ENCODE data around the gene UNC13A.

The UNC13A gene

GRCh38 chr19:17686592-17687024, 1.5 kb downstream of the UNC13A start:
- peak overlapping the region; percentile 43 for H3K4me3 ChIP-seq (ENCODE audit: low read depth, low read length)
- TF ChIP-seq CTCF (IDR thresholded peaks at IDR 0.05; ENCODE audit: low read depth, low read length, missing control alignments): no peak
- H3K27ac ChIP-seq: peak overlapping the region; percentile 43
- DNase-seq: peak; percentile 42
- H3K36me3 ChIP-seq (replicated peaks): no peaks in the 10 kb centered on the region
- in situ Hi-C loops (cut with HindIII; ENCODE audit: low pct_ligation_motif_present, low sequenced_read_pairs): no loop called here
- no peaks in the 10 kb centered on the region for H3K27me3 ChIP-seq (replicated peaks)

DNA sequence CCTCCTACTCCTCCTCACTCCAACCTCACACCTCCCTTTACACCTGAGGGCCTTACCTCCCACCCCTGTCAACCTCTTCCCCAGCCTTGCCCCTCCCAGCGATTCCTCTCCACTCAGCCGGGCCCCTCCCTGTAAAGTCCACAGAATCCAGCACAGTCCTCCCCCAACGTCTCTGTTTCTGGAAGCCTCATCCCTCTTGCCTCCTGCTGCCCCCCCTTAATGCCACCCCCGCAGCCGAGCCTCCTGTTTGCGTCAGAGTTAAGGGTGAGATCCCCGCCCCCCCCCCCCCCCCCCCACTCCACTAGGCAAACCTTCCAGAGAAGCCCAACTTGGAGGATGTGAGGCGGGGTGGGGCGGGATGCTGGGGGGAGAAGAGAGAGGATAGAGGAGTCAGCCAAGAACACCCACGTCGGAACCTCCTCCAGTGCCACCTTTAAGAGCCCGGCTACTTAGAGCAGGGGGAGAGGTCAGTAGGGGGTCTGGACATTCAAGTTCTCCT, 2.1 kb downstream of the UNC13A start:
- no peak for TF ChIP-seq CTCF (IDR thresholded peaks at IDR 0.05; ENCODE audit: low read depth, low read length, missing control alignments)
- Histone ChIP-seq H3K36me3 (replicated peaks) (no peaks in the 10 kb centered on the region), H3K27ac (peak overlapping the region; percentile 43), H3K27me3 (replicated peaks) (no peaks in the 10 kb centered on the region), H3K4me3 (ENCODE audit: low read depth, low read length) (peak overlapping the region; percentile 43)
- in situ Hi-C loops (cut with HindIII; ENCODE audit: low pct_ligation_motif_present, low sequenced_read_pairs): no loop called here
- peak; percentile 24 for DNase-seq

GRCh38 chr19:17685451-17686022, 2.6 kb downstream of the UNC13A start:
- no peak for DNase-seq
- Histone ChIP-seq H3K4me3 (ENCODE audit: low read depth, low read length) (no peak overlapping the region), H3K36me3 (replicated peaks) (no peaks in the 10 kb centered on the region), H3K27me3 (replicated peaks) (no peaks in the 10 kb centered on the region), H3K27ac (no peak overlapping the region)
- in situ Hi-C loops (cut with HindIII; ENCODE audit: low pct_ligation_motif_present, low sequenced_read_pairs): no loop called here
- no peak for TF ChIP-seq CTCF (IDR thresholded peaks at IDR 0.05; ENCODE audit: low read depth, low read length, missing control alignments)

- no peak for DNase-seq
- no peaks in the 10 kb centered on the region for H3K27me3 ChIP-seq (replicated peaks)
- H3K4me3 ChIP-seq (ENCODE audit: low read depth, low read length): no peak overlapping the region
- no peak overlapping the region for H3K27ac ChIP-seq
- in situ Hi-C loops (cut with HindIII; ENCODE audit: low pct_ligation_motif_present, low sequenced_read_pairs): no loop called here
- H3K36me3 ChIP-seq (replicated peaks): no peaks in the 10 kb centered on the region
- TF ChIP-seq CTCF (IDR thresholded peaks at IDR 0.05; ENCODE audit: low read depth, low read length, missing control alignments): no peak
These were observed 3.9 kb downstream of the UNC13A start for GRCh38 chr19:17684256-17684655.

- H3K27me3 ChIP-seq (replicated peaks): no peaks in the 10 kb centered on the region
- H3K4me3 ChIP-seq (ENCODE audit: low read depth, low read length): no peak overlapping the region
- in situ Hi-C loops (cut with HindIII; ENCODE audit: low pct_ligation_motif_present, low sequenced_read_pairs): no loop called here
- no peak for TF ChIP-seq CTCF (IDR thresholded peaks at IDR 0.05; ENCODE audit: low read depth, low read length, missing control alignments)
- no peak overlapping the region for H3K27ac ChIP-seq
- DNase-seq: no peak
- H3K36me3 ChIP-seq (replicated peaks): no peaks in the 10 kb centered on the region
These were observed 5.1 kb downstream of the UNC13A start for GRCh38 chr19:17683078-17683477.

DNA sequence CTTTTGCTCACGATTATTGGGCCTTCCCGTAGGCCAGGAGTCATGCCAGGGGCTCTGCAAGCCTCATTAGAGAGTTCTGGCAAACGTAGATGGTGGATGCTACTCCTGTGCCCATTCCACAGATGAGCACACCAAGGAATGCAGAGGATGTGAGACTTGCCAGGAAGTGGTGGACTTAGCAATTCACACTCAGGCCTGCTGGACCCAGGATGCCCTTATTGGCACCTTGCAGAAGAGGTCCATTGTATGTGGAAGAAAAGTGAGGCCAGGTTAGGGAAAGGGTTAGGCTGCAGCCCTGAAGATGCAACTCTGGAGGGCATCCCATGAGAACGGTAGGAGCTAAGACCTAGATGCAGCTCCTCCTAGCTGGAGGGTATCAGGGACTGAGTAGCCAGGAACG, 5.9 kb downstream of the UNC13A start:
- H3K27me3 ChIP-seq (replicated peaks): no peaks in the 10 kb centered on the region

More for the DNA sequence above, 5.9 kb downstream of the UNC13A start:
- Histone ChIP-seq H3K27ac (no peak overlapping the region), H3K4me3 (ENCODE audit: low read depth, low read length) (no peak overlapping the region), H3K36me3 (replicated peaks) (no peaks in the 10 kb centered on the region)
- DNase-seq: no peak
- no peak for TF ChIP-seq CTCF (IDR thresholded peaks at IDR 0.05; ENCODE audit: low read depth, low read length, missing control alignments)
- in situ Hi-C loops (cut with HindIII; ENCODE audit: low pct_ligation_motif_present, low sequenced_read_pairs): no loop called here
